ENCODE measurements around the gene SPNS3. TPM values are rescaled to one million over a fixed set of nuclear protein-coding genes. Genes with fewer than 3 reads are reported as not detected.

Gene SPNS3
- polyA plus RNA-seq, 1 donor from 2014 or later: not detected

DNA sequence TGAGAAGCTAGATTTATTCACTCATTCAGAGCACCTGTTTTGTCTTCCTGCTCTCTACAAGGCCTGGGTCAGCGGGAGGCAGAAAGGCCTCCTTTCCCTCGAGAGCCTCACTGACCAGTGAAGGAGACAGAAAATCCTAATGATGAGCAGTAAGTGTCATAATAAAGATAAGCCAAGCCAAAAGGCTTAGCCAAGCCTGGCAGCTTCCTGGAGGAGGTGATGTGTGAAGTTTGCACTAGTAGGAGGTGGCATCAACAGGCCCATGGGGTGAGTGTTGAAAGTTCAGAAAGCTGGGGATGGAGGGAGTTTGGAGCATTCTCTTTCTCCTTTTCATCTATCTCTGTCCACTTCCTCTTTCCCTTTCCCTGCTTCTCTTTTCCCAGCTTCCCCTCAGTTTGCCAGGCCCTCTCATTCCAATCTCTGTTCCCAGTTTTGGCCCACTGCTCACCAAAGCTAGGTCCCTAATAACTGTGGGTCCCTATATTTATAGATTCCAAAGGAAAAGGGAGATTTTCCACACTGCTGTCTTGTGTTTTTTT is 16.5 kb upstream of the SPNS3 start:
- Histone ChIP-seq H3K27me3 (ENCODE audit: insufficient read depth, low read depth, low read length) (no peaks in the 10 kb centered on the region), H3K9me2 (ENCODE audit: insufficient read depth, low read length) (no peaks in the 10 kb centered on the region), H3K36me3 (ENCODE audit: insufficient read depth, low read length) (no peaks in the 10 kb centered on the region), H3F3A (ENCODE audit: insufficient read depth, low read length, poor library complexity, severe bottlenecking) (no peaks in the 10 kb centered on the region), H4K20me1 (ENCODE audit: insufficient read depth) (no peaks in the 10 kb centered on the region), H3K4me3 (ENCODE audit: low read length) (no peak overlapping the region), H2AFZ (ENCODE audit: low read depth, low read length) (no peak overlapping the region), H3K79me2 (replicated peaks; ENCODE audit: insufficient read depth, low read length) (no peaks in the 10 kb centered on the region), H3K4me2 (ENCODE audit: low read length) (no peak overlapping the region), H3K9me3 (ENCODE audit: low read length) (no peaks in the 10 kb centered on the region), H3K9ac (ENCODE audit: low read length) (no peak overlapping the region), H3K27ac (ENCODE audit: low read length) (no peak overlapping the region)
- TF ChIP-seq TAF1 (IDR thresholded peaks at IDR 0.05; ENCODE audit: low read depth) (no peak), RAD21 (conservative IDR thresholded peaks at IDR 0.05) (no peak), SMC3 (conservative IDR thresholded peaks at IDR 0.05; ENCODE audit: poor library complexity) (no peak), POLR2AphosphoS5 (IDR thresholded peaks at IDR 0.05) (no peak), EP300 (conservative IDR thresholded peaks at IDR 0.05; ENCODE audit: poor library complexity, severe bottlenecking) (no peak), EZH2 (IDR thresholded peaks at IDR 0.05; ENCODE audit: borderline replicate concordance, insufficient read depth, low read length, poor library complexity, severe bottlenecking) (no peak), MXI1 (conservative IDR thresholded peaks at IDR 0.05; ENCODE audit: poor library complexity, severe bottlenecking) (no peak)
- TF ChIP-seq, protein P1, sequence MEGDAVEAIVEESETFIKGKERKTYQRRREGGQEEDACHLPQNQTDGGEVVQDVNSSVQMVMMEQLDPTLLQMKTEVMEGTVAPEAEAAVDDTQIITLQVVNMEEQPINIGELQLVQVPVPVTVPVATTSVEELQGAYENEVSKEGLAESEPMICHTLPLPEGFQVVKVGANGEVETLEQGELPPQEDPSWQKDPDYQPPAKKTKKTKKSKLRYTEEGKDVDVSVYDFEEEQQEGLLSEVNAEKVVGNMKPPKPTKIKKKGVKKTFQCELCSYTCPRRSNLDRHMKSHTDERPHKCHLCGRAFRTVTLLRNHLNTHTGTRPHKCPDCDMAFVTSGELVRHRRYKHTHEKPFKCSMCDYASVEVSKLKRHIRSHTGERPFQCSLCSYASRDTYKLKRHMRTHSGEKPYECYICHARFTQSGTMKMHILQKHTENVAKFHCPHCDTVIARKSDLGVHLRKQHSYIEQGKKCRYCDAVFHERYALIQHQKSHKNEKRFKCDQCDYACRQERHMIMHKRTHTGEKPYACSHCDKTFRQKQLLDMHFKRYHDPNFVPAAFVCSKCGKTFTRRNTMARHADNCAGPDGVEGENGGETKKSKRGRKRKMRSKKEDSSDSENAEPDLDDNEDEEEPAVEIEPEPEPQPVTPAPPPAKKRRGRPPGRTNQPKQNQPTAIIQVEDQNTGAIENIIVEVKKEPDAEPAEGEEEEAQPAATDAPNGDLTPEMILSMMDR (IDR thresholded peaks at IDR 0.05; ENCODE audit: poor library complexity, severe bottlenecking): no peak
- TF ChIP-seq, protein P2, sequence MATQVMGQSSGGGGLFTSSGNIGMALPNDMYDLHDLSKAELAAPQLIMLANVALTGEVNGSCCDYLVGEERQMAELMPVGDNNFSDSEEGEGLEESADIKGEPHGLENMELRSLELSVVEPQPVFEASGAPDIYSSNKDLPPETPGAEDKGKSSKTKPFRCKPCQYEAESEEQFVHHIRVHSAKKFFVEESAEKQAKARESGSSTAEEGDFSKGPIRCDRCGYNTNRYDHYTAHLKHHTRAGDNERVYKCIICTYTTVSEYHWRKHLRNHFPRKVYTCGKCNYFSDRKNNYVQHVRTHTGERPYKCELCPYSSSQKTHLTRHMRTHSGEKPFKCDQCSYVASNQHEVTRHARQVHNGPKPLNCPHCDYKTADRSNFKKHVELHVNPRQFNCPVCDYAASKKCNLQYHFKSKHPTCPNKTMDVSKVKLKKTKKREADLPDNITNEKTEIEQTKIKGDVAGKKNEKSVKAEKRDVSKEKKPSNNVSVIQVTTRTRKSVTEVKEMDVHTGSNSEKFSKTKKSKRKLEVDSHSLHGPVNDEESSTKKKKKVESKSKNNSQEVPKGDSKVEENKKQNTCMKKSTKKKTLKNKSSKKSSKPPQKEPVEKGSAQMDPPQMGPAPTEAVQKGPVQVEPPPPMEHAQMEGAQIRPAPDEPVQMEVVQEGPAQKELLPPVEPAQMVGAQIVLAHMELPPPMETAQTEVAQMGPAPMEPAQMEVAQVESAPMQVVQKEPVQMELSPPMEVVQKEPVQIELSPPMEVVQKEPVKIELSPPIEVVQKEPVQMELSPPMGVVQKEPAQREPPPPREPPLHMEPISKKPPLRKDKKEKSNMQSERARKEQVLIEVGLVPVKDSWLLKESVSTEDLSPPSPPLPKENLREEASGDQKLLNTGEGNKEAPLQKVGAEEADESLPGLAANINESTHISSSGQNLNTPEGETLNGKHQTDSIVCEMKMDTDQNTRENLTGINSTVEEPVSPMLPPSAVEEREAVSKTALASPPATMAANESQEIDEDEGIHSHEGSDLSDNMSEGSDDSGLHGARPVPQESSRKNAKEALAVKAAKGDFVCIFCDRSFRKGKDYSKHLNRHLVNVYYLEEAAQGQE (IDR thresholded peaks at IDR 0.05; ENCODE audit: borderline replicate concordance): no peak

DNA sequence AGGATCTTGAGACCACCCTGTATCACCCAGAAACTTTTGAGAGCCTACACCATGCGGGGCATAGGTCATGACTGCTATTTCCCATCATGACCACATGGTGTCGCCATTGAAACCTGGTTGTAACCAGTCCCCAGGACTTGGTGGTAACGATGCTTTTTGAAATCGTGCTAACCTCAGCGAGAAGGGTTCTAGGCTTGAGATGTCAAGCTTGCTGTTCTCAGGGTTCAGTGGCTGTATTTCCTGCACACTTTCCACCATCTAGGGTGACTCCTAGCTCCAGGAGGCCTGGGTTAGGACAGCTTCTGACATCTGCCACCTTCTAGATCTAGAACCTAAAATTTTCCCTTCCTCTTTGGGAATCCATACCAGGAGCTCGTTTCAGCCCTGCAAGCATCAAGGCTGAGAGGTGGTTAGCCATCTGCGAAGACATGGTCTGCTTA is 13.0 kb upstream of the SPNS3 start:
- Histone ChIP-seq H3K27me3 (ENCODE audit: insufficient read depth, low read depth, low read length) (no peaks in the 10 kb centered on the region), H3K36me3 (ENCODE audit: insufficient read depth, low read length) (no peaks in the 10 kb centered on the region), H3K79me2 (replicated peaks; ENCODE audit: insufficient read depth, low read length) (no peaks in the 10 kb centered on the region), H3K27ac (ENCODE audit: low read length) (no peak overlapping the region), H3K9me2 (ENCODE audit: insufficient read depth, low read length) (no peaks in the 10 kb centered on the region), H2AFZ (ENCODE audit: low read depth, low read length) (no peak overlapping the region), H3K4me2 (ENCODE audit: low read length) (no peak overlapping the region), H3F3A (ENCODE audit: insufficient read depth, low read length, poor library complexity, severe bottlenecking) (no peaks in the 10 kb centered on the region), H3K9ac (ENCODE audit: low read length) (no peak overlapping the region), H3K4me3 (ENCODE audit: low read length) (no peak overlapping the region), H4K20me1 (ENCODE audit: insufficient read depth) (no peaks in the 10 kb centered on the region), H3K9me3 (ENCODE audit: low read length) (no peaks in the 10 kb centered on the region)
- TF ChIP-seq EZH2 (IDR thresholded peaks at IDR 0.05; ENCODE audit: borderline replicate concordance, insufficient read depth, low read length, poor library complexity, severe bottlenecking): no peak
- TF ChIP-seq SMC3 (conservative IDR thresholded peaks at IDR 0.05; ENCODE audit: poor library complexity): peak; percentile 82
- no peak for TF ChIP-seq TAF1 (IDR thresholded peaks at IDR 0.05; ENCODE audit: low read depth)
- TF ChIP-seq POLR2AphosphoS5 (IDR thresholded peaks at IDR 0.05): no peak
- TF ChIP-seq EP300 (conservative IDR thresholded peaks at IDR 0.05; ENCODE audit: poor library complexity, severe bottlenecking): no peak
- TF ChIP-seq RAD21 (conservative IDR thresholded peaks at IDR 0.05): peak; percentile 77
- TF ChIP-seq MXI1 (conservative IDR thresholded peaks at IDR 0.05; ENCODE audit: poor library complexity, severe bottlenecking): no peak
- TF ChIP-seq, protein P1 (IDR thresholded peaks at IDR 0.05; ENCODE audit: poor library complexity, severe bottlenecking): peak; percentile 82
- TF ChIP-seq, protein P2 (IDR thresholded peaks at IDR 0.05; ENCODE audit: borderline replicate concordance): no peak
